ENCODE results near the gene RIC3.

GRCh38 chr11:8059030-8059429 is 109.8 kb downstream of the RIC3 start:
- TF ChIP-seq, protein P1, sequence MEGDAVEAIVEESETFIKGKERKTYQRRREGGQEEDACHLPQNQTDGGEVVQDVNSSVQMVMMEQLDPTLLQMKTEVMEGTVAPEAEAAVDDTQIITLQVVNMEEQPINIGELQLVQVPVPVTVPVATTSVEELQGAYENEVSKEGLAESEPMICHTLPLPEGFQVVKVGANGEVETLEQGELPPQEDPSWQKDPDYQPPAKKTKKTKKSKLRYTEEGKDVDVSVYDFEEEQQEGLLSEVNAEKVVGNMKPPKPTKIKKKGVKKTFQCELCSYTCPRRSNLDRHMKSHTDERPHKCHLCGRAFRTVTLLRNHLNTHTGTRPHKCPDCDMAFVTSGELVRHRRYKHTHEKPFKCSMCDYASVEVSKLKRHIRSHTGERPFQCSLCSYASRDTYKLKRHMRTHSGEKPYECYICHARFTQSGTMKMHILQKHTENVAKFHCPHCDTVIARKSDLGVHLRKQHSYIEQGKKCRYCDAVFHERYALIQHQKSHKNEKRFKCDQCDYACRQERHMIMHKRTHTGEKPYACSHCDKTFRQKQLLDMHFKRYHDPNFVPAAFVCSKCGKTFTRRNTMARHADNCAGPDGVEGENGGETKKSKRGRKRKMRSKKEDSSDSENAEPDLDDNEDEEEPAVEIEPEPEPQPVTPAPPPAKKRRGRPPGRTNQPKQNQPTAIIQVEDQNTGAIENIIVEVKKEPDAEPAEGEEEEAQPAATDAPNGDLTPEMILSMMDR (IDR thresholded peaks at IDR 0.05; ENCODE audit: poor library complexity) = no peak
- TF ChIP-seq EZH2phosphoT487 (IDR thresholded peaks at IDR 0.05; ENCODE audit: low read depth, severe bottlenecking, unreplicated experiment) (no peak), EZH2 (IDR thresholded peaks at IDR 0.05; ENCODE audit: borderline replicate concordance) (no peak)
